HUDEP-2 (cell line): ENCODE data around the gene NACAD.

Source experiments
- DNase-seq, 76 experiments: peaks; one replicate each; lab custom pipeline; 2025; ENCODE audit not compliant: unreplicated experiment in 76 of 76; lab: John Stamatoyannopoulos, UW

The NACAD gene, protein sequence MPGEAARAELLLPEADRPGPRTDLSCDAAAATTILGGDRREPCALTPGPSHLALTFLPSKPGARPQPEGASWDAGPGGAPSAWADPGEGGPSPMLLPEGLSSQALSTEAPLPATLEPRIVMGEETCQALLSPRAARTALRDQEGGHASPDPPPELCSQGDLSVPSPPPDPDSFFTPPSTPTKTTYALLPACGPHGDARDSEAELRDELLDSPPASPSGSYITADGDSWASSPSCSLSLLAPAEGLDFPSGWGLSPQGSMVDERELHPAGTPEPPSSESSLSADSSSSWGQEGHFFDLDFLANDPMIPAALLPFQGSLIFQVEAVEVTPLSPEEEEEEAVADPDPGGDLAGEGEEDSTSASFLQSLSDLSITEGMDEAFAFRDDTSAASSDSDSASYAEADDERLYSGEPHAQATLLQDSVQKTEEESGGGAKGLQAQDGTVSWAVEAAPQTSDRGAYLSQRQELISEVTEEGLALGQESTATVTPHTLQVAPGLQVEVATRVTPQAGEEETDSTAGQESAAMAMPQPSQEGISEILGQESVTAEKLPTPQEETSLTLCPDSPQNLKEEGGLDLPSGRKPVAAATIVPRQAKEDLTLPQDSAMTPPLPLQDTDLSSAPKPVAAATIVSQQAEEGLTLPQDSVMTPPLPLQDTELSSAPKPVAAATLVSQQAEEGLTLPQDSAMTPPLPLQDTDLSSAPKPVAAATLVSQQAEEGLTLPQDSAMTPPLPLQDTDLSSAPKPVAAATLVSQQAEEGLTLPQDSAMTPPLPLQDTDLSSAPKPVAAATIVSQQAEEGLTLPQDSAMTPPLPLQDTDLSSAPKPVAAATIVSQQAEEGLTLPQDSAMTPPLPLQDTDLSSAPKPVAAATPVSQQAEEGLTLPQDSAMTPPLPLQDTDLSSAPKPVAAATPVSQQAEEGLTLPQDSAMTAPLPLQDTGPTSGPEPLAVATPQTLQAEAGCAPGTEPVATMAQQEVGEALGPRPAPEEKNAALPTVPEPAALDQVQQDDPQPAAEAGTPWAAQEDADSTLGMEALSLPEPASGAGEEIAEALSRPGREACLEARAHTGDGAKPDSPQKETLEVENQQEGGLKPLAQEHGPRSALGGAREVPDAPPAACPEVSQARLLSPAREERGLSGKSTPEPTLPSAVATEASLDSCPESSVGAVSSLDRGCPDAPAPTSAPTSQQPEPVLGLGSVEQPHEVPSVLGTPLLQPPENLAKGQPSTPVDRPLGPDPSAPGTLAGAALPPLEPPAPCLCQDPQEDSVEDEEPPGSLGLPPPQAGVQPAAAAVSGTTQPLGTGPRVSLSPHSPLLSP (N-terminal part only)

DNA sequence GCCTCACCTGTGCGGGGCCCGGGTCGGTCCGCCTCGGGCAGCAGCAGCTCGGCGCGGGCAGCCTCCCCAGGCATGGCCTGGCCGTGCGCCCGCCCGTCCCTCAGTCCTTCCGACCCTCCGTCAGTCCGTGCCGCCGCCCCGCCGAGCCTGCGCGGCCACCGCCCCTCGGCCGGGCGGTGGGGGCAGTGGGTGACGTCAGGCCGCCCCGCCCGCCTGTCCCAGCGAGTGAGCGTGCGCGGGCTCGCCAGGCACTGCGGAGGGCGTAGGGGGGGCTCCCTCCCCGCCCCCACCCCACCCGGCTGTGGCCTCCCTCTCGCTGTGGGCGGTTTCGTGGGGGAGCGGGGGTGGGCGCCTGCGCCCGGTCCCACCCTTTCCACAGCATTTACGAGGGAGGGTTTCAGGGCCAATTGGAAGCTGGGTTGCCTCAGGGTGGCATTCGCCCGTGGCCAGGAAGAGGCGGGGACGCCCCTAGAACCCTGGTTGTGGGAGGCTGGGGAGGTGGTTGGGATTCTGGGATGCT lies at the start of gene NACAD:
TSS of gene NACAD (minus strand) at position 149 of the 520 bp plus-strand sequence. CDS start at position 74, 75 bp downstream.
- DNase-seq: no peak

DNA sequence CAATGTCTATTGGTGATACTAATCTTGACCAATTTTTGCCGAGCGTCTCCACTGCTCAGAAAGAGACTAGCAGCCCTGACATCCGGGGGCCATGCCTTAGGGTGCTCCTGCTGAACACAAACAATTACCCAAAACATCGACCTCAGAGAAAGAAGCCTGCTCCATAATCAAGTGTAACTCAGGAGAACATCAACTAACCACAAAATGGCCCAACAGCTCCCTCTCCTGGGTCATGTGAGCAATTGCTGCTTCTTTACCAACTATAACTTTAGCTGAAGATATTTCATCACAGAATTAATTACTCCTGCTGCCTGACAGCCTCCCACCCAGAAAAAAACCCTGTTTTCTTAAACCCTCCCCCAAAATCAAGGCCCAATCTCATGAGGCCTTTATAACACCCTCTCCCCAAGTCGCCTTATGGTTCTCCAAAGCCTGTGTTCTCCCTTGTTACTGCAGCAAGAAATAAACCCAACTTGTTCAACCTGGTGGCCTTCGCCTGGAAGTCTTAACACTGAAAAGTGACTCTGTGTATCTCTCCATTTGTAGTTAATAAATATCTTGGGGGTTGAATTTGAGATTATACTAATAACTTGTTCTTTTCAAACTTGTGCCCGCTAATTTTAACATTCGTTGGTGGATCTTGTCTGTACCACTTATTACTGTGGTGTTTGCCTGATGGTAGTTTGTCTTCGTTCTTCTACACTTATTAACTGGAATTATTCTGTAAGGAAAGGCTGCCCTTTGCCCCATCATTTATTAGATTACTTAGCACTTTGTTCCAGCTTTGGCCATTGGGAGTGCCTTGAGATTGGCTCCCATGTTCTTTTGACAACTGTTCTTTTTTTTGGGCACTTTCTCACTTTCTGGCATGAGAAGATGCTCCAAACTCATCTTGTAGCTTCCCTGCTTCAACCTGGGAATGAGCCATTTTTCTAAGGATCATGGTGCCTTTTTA lies 47.6 kb upstream of the NACAD start:
- DNase-seq: peak in 58 of 76 experiments; percentile 3 to 66 (median 31)

DNA sequence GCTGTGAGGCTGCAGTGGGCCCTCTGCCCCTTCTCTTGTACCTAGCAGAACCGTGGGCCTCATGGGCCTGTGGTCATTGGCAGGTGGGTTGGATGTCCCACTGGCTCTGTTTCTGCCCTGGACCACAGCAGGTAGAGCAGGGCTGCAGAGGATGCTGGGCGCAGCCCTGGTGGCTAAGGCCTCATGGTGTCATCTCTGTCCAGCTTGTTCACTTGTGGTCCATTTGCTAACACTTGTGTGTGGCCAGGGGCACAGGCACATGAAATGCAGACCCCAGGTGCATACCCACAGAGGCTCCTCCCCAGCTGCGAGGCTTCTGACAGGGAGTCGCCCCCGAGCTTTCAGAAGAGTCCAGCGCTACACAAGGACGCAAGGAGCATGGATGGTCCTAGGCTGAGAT lies 45.1 kb upstream of the NACAD start:
- no peak for DNase-seq

DNA sequence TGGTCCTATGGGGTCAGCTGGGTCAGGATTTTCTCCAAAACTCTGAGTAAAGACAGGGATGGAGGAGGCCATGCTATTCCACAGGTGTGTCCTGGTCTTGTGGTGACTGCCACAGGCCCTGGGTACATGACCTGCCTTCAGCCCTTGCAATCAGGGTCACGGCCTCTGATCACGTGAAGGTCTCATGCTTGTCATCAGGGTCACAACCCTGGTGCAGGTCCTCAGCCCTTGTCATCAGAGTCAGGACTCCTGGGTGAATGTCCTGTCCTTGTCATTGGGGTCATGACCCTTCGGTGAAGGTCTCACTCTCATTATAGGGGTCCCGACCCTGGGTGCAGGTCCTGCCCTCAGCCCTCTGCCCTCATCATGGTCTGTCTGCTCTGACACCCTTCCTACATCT lies 44.6 kb upstream of the NACAD start:
- DNase-seq: no peak

DNA sequence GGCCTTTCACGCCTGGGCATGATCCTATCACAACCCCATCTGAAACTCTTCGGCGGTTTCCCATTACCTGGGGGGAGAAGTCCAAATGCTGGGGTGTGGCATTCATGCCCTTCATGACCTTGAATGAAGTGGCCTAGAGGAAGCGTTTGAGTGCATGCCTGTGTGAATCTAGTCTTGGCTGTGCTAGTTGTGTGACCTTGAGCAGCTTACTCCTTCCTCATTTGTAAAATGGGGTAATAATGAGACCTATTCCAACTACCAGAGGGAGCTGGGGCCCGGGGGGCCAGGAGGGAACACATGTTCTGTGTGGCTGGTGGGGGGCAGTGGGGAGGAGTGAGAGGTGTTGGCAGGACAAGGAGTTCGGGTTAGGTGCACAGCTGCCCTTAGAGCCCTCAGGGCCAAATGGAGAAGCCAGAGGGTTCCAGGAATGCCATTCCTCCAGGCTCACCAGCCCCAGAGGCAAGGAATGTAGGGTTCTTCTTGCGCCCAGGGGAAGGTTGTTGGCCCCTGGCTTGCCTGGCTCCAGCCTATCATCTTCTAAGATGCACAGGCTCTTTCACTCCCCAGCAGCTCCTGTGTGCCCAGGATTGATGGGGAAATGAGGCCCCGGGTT lies 44.0 kb upstream of the NACAD start:
- no peak for DNase-seq

DNA sequence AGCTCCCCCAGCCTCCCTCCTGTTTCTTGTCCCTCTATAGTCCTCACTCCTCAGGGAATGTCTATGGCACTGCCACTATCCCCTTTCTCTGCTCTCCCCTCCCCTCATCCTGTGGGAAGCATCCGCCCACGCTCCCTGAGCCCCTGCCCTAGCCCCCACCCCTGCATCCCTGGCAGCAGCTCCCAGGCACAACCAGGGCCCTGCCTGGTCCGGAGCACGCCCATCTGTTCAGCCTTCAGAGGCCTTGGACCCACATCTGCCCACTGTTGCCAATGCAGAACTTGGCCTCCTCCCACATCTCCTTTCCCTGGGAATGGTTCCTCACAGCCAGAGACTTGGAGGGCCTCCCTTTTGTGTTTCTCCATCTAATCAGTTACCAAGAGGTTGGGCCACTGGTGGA lies 43.1 kb upstream of the NACAD start:
- DNase-seq: no peak

DNA sequence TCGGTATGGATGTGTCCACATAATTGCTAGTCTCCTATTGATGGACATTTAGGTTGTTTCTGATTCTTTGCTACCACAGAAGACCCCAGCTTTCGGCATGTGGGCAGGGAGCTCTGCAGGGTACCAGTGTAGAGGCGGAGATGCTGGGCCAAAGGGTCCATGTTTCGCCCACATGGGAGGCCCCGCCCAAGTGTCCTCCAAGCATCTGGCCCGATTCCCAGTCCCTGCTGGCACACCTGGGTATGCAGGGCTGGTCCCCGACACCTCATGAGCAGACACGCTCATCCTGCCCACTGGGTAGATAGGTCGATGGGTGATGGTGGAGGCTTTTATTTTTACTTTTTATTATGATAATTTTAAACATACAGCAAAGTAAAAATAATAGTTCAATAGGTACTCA lies 42.1 kb upstream of the NACAD start:
- DNase-seq: no peak

DNA sequence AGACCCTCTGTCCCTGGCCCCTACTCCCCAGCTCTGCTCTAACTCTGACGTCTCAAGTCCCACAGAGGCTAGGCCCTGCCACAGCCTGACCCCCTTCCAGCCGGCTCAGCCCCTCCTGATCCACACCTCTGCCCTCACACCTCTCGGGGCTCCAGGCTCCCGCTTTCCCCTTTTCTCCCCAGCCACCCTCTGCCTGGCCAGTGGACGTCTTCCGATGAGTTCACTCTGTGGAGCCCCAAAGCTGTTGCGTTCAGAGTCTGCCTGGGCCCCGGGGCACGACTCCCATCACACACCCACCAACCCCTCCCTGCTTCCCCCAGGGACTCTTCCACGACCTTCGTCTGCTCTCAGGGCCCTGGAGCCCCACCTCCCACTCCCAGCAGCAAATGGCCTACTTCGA lies 41.1 kb upstream of the NACAD start:
- no peak for DNase-seq

DNA sequence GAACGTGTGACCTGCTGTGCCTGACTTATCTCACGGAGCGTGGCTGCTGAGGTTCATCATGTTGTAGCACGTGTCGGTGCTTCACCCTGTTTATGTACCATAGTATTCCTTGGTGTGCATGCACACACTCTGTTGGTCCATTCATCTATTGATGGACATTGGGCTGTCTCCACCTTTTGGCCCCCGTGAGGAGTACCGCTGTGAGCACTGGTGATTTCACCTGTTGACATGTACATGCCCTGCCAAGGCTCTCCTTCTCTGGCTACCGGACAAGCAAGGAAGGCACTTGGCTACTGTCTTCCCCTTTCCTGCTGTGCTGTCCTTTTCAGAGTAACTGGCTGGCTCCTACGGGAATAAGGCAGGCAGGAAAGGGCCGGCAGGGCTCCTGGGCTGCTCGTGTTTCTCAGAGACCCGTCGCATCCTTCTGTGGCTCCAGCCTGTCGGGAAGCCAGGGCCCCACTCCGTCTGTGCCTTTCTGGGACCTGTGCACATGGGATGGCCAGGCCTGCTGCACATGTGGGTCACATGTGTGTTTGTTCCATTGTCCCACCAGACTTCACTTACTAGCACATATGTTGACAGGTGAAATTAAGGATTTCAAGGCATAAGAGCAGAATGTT lies 40.5 kb upstream of the NACAD start:
- no peak for DNase-seq

DNA sequence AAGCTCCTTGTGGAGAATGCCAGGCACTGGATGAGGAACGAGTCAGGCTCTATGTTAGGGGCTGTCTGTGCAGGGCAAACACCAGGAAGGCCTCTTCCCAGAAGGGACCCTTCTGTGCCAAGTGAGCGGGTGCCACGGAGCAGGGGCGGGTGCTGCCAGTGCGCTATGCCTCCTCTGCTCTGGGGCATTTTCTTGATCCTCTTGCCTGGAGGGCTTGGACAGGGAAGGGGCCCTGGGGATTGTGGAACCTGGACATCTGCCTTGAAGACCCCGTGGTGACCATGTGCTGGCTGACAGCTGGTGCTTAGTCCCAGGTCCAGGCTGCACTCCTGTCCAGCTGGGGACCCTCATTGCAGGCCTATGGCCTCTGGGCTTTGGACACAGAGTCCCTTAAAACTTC lies 38.2 kb upstream of the NACAD start:
- DNase-seq: no peak

DNA sequence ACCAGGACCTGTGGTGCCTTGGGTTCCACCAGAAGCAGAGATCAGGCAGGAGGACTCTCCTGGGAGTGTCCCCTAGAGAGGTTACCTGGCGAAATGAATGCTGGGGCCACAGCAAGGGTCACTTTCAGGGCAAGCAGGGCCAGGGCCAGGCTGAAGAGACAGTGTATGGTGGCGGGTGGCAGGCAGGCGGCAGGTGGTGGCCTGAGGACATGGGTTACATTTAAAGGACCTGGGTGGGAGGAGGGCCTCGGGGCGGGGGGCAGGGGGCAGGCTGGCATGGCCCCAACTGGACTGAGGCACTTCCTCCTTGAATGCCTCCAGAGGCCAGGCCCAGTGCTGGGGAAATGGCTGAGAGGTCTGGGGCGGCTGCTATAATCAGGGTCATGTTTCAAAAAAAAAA lies 37.4 kb upstream of the NACAD start:
- DNase-seq: no peak

DNA sequence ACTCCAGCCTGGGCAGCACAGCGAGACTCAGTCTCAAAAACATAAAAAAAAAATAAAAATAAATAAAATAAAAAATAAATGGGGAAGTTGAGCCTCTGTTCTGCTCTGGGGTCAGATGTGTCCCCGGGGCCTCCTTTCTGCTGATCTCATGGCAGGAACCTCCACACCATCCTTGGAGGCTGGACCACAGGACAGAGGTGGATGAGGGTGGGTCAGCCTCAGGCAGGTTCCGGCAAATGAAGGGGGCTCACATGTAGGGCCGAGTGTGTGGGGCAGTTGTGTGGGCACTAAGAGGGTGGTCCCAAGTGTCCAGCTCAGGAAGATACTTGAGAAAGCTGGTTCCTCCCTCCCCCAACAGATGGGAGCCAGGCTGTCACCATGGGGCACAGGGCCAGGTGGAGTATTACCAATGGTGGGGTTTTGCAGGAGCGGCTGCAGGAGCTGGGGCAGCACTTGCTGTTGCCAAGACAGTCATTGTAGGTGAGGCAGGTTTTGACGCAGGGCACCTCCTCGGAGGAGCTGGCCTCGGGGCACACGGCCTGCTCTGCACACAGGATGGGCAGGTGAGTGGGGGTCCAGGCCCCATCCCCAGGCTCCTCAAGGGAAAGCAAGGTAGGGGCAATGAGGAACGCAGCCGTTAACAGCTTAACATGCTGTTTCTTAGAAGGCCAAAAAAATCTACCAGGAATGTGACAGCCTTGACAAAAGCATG lies 36.6 kb upstream of the NACAD start:
- DNase-seq: no peak

DNA sequence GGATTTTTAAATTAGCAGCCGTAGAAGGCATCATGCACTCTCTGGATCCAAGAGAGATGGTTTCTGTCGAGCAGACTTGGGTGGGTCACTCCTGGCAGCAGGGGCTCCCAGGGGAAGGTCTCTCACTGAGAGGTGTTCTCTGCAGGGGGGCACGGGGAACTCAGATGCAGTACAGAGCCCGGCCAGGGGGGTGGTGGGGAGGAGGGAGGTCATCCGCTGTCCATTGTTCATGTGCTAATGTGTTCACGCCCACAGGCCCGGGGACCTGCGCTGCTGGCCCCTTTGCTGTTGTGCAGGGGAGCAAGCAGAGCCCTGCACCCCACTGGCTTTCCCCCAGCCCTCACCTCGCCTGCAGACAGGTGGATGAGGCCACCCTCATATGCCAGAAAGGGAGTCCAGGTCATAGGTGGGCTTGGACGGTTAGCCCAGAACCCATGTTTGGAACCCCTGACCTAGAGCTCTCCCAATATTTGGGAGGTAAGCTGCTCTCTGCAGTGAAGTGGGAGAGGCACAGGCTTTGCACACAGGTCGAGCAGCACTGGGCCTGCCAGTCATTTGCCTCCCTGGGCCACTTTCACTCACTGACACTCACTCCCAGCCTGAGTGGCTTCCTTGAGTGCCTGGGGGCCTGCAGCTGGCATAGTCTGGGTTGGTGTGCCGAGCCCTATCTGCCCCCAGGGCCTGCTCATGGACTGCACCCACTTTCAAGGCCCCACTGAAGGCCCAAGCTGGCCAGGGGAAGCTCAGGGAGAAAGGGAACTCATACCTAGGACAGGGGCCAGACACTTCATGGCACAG lies 35.3 kb upstream of the NACAD start:
- no peak for DNase-seq

DNA sequence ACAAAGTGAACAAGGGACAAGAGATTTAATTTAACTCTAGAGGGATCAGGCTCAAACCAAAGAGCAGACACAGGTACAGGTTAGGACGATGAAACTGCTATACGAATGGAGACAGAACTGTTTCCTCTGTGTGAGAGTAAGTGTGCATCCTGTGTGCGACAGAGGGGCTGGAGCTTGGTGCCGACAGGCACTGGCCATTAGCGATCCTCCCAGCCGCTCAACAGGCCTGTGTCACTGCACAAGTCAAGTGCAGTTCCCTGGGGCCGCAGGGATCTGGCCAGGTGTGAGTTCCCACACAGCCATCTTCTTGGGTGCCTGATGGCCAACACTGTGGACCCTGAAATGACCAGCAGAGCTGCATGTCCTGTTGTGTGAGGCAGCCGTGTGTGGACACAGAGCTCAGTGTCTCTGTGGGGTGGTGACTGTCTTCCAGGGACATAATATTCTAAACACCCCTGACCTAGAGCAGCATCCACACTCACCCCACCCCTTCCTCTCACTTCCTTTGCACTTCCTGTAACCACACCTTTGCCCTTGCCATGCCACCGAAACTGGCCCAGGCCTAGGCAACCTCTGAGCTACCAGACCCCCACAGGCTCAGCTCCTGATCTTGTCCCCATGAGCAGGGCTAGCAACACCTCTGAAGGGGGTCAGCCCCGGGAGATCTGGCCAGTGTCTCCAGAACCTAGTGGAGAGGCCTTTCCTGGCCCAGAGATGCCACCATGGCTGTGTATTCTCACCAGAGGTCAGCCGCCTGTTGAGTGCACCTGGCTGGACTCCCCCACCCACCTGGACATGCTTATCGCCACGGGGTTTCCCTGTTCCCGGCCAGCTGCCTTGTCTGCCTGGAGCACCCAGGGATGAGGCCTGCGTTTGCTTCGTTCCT lies 34.4 kb upstream of the NACAD start:
- DNase-seq: no peak

DNA sequence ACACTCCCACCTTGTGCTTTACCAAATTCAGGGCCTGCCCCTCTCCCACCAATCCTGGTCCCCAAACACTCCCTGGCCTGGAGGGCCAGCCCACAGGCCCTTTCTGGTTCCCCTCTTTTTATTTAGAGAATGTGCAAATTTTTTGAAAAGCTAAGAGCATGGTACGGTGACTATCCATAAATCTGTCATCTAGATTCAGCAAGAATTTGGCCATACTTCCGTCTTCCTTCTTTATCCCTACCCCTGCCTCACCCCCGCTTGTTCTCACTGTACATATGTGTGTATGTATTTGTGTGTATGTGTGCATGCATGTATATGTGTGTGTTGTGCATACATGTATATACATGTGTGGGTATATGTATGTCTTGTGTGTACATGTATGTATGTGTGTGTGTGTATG lies 30.8 kb upstream of the NACAD start:
- no peak for DNase-seq

DNA sequence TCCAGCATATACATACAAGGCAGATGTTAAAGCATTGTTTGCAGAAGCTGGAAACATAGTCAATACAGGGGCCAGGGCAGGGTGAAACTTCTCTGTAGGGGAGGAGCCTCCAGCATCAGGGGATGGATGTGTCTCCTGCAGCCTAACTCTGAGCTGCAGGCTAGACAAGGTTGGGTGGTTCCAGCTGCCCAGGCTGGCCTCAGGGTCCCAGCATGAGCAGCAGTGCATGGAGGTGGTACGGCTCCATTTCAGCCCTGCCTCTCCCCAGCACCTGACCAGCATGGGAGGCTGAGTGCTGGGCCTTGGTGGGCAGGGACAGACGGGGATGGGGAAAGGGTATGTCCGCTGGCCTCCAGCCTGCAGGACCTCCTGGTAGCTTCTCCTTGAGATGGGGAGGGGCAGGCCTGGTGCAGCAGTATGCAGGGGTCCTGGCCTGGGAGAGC lies 30.1 kb upstream of the NACAD start:
- no peak for DNase-seq
